Measurements from ENCODE around the gene PRR14.

PRR14 gene

DNA sequence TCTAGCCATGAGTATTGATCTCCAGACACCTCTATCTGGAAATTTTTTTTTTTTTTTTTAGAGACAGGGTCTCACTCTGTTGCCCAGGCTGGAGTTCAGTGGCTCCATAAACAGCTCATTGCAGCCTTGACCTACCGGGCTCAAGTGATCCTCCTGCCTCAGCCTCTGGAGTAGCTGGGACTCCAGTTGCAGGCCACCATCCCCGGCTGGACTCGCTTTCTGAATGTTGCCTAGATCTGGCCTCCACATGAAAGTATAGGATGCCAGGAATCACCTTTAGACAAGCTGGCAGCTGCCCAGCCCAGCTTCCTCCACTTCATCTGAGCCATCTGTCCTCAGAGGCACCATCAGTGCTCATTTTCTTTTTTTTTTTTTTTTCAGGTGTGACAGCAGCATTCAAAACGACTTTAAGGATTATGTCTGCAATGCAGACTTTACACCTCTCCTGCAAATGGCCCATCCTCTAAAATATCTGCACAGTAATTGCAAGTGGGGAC lies 6.4 kb upstream of the PRR14 start:
- Histone ChIP-seq H3K23ac (ENCODE audit: low read length in 2 of 2) (peak overlapping the region in 1 of 2 experiments; percentile 73), H3K4me3 (ENCODE audit: insufficient read depth in 1 of 2, low read depth in 1 of 2, low read length in 2 of 2) (no peak overlapping the region), H3K4me1 (ENCODE audit: control insufficient read depth, insufficient read depth, low read depth, low read length) (peaks cover 1% of the 10 kb centered on the region), H3K36me3 (ENCODE audit: control insufficient read depth in 1 of 2, insufficient read depth in 2 of 2, low read depth in 1 of 2, low read length in 2 of 2) (no peaks in the 10 kb centered on the region), H3K27ac (ENCODE audit: low read length, poor library complexity, severe bottlenecking) (no peak overlapping the region), H3K18ac (ENCODE audit: low read depth in 1 of 2, low read length in 2 of 2) (no peak overlapping the region), H3K14ac (ENCODE audit: low read length in 2 of 2) (no peak overlapping the region), H3K9ac (ENCODE audit: low read length) (no peak overlapping the region), H2AK5ac (ENCODE audit: low read length, severe bottlenecking) (no peak overlapping the region), H2BK15ac (ENCODE audit: low read depth, poor library complexity, severe bottlenecking) (no peak overlapping the region), H4K8ac (ENCODE audit: low read length) (no peak overlapping the region), H3K9me3 (ENCODE audit: control insufficient read depth, low read length) (no peaks in the 10 kb centered on the region), H3K27me3 (ENCODE audit: control insufficient read depth in 1 of 2, insufficient read depth in 1 of 2, low read length in 2 of 2) (no peaks in the 10 kb centered on the region), H2BK120ac (ENCODE audit: low read depth, low read length) (no peak overlapping the region), H2BK5ac (ENCODE audit: low read depth, low read length, poor library complexity, severe bottlenecking) (no peak overlapping the region), H3K4ac (ENCODE audit: low read depth in 1 of 2, low read length in 2 of 2) (no peak overlapping the region), H2BK12ac (ENCODE audit: low read length in 2 of 2) (no peak overlapping the region), H4K91ac (ENCODE audit: low read length) (no peak overlapping the region), H3K79me1 (replicated peaks; ENCODE audit: low read length, poor library complexity, severe bottlenecking) (no peaks in the 10 kb centered on the region), H3K4me2 (ENCODE audit: low read length, poor library complexity, severe bottlenecking) (no peak overlapping the region), H2AFZ (ENCODE audit: low read depth, low read length) (no peak overlapping the region)
- WGBS, result 72% methylated on average over 4 of the region's 4 CpGs
- DNase-seq, result no peak

DNA sequence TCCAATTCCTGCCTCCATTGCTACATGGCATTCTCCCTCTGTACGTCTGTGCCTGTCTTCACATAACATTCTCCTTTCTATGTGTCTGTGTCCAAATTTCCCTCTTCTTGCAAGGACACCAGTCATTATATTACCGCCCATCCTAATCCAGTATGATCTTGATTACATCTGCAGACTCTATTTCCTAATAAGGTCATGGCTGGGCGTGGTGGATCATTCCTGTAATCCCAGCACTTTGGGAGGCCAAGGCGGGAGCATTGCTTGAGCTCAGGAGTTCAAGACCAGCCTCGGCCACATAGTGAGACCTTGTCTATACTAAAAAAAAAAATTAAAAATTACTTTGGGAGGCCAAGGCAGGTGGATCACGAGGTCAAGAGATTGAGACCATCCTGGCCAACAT lies 5.0 kb upstream of the PRR14 start:
- Histone ChIP-seq H3K9me3 (ENCODE audit: control insufficient read depth, low read length) (no peaks in the 10 kb centered on the region), H4K8ac (ENCODE audit: low read length) (no peak overlapping the region), H3K14ac (ENCODE audit: low read length in 2 of 2) (no peak overlapping the region), H2BK120ac (ENCODE audit: low read depth, low read length) (no peak overlapping the region), H3K36me3 (ENCODE audit: control insufficient read depth in 1 of 2, insufficient read depth in 2 of 2, low read depth in 1 of 2, low read length in 2 of 2) (no peaks in the 10 kb centered on the region), H3K9ac (ENCODE audit: low read length) (no peak overlapping the region), H3K27ac (ENCODE audit: low read length, poor library complexity, severe bottlenecking) (no peak overlapping the region), H2AFZ (ENCODE audit: low read depth, low read length) (no peak overlapping the region), H3K18ac (ENCODE audit: low read depth in 1 of 2, low read length in 2 of 2) (no peak overlapping the region), H2BK12ac (ENCODE audit: low read length in 2 of 2) (no peak overlapping the region), H3K4me3 (ENCODE audit: insufficient read depth in 1 of 2, low read depth in 1 of 2, low read length in 2 of 2) (no peak overlapping the region), H3K4ac (ENCODE audit: low read depth in 1 of 2, low read length in 2 of 2) (no peak overlapping the region), H3K4me1 (ENCODE audit: control insufficient read depth, insufficient read depth, low read depth, low read length) (peaks cover 7% of the 10 kb centered on the region), H3K27me3 (ENCODE audit: control insufficient read depth in 1 of 2, insufficient read depth in 1 of 2, low read length in 2 of 2) (no peaks in the 10 kb centered on the region), H3K79me1 (replicated peaks; ENCODE audit: low read length, poor library complexity, severe bottlenecking) (no peaks in the 10 kb centered on the region), H4K91ac (ENCODE audit: low read length) (no peak overlapping the region), H2AK5ac (ENCODE audit: low read length, severe bottlenecking) (no peak overlapping the region), H3K4me2 (ENCODE audit: low read length, poor library complexity, severe bottlenecking) (no peak overlapping the region), H2BK15ac (ENCODE audit: low read depth, poor library complexity, severe bottlenecking) (no peak overlapping the region), H3K23ac (ENCODE audit: low read length in 2 of 2) (no peak overlapping the region), H2BK5ac (ENCODE audit: low read depth, low read length, poor library complexity, severe bottlenecking) (no peak overlapping the region)
- DNase-seq, result no peak
- WGBS, result 73% methylated on average over 6 of the region's 6 CpGs

- Histone ChIP-seq H2AK5ac (ENCODE audit: low read length, severe bottlenecking) (no peak overlapping the region), H3K4me3 (ENCODE audit: insufficient read depth in 1 of 2, low read depth in 1 of 2, low read length in 2 of 2) (no peak overlapping the region), H3K9ac (ENCODE audit: low read length) (no peak overlapping the region), H4K91ac (ENCODE audit: low read length) (no peak overlapping the region), H3K27me3 (ENCODE audit: control insufficient read depth in 1 of 2, insufficient read depth in 1 of 2, low read length in 2 of 2) (no peaks in the 10 kb centered on the region), H2BK5ac (ENCODE audit: low read depth, low read length, poor library complexity, severe bottlenecking) (no peak overlapping the region), H3K4ac (ENCODE audit: low read depth in 1 of 2, low read length in 2 of 2) (no peak overlapping the region), H4K8ac (ENCODE audit: low read length) (no peak overlapping the region), H3K14ac (ENCODE audit: low read length in 2 of 2) (no peak overlapping the region), H3K4me2 (ENCODE audit: low read length, poor library complexity, severe bottlenecking) (no peak overlapping the region), H2BK120ac (ENCODE audit: low read depth, low read length) (no peak overlapping the region), H3K79me1 (replicated peaks; ENCODE audit: low read length, poor library complexity, severe bottlenecking) (peaks cover 4% of the 10 kb centered on the region), H2BK12ac (ENCODE audit: low read length in 2 of 2) (no peak overlapping the region), H3K27ac (ENCODE audit: low read length, poor library complexity, severe bottlenecking) (no peak overlapping the region), H3K18ac (ENCODE audit: low read depth in 1 of 2, low read length in 2 of 2) (no peak overlapping the region), H3K4me1 (ENCODE audit: control insufficient read depth, insufficient read depth, low read depth, low read length) (peaks cover 10% of the 10 kb centered on the region), H3K9me3 (ENCODE audit: control insufficient read depth, low read length) (no peaks in the 10 kb centered on the region), H2BK15ac (ENCODE audit: low read depth, poor library complexity, severe bottlenecking) (no peak overlapping the region), H3K23ac (ENCODE audit: low read length in 2 of 2) (no peak overlapping the region), H3K36me3 (ENCODE audit: control insufficient read depth in 1 of 2, insufficient read depth in 2 of 2, low read depth in 1 of 2, low read length in 2 of 2) (no peaks in the 10 kb centered on the region), H2AFZ (ENCODE audit: low read depth, low read length) (no peak overlapping the region)
- WGBS, result 91% methylated on average over 1 of the region's 1 CpG
- DNase-seq, result no peak
Observed at GRCh38 chr16:30647274-30647571, 3.5 kb upstream of the PRR14 start.

DNA sequence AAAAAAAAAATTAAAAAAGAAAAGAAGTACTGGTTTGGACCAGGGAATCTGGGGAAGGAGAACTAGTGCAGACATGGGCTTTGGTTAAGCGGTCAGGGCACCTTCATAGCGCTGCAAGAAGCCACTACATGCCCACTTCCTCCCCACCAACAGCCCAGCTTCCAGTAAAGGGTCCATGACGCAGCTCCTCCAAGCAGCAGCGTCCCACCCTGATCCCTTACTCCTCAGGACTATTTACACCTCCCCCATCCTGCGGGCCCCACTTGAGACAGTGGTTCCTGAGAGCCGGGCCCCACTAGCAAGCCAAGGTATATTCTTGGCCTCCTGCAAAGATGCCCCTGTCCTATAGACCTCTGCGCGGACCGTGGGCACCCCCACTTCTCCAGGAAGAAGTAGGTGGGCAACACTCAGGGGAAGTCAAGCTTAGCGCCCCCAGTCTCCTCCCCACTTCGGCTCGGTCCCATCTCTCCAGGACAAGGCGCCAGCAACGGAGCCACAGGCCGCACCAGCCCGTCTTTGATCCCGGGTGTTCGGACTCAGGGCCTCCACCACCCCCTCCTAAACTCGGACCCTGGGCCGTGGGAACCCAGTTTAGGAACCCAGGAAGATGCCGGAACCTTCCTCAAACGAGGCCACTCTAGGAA lies 913 bp upstream of the PRR14 start:
- Histone ChIP-seq H3K4me3 (ENCODE audit: insufficient read depth in 1 of 2, low read depth in 1 of 2, low read length in 2 of 2) (peak overlapping the region in 1 of 2 experiments; percentile 97), H3K4me2 (ENCODE audit: low read length, poor library complexity, severe bottlenecking) (no peak overlapping the region), H2BK120ac (ENCODE audit: low read depth, low read length) (peak overlapping the region; percentile 7), H3K27me3 (ENCODE audit: control insufficient read depth in 1 of 2, insufficient read depth in 1 of 2, low read length in 2 of 2) (no peaks in the 10 kb centered on the region), H2BK12ac (ENCODE audit: low read length in 2 of 2) (peak overlapping the region; percentile 15 to 24), H3K9ac (ENCODE audit: low read length) (peak overlapping the region; percentile 96), H2AK5ac (ENCODE audit: low read length, severe bottlenecking) (peak overlapping the region; percentile 67), H2BK15ac (ENCODE audit: low read depth, poor library complexity, severe bottlenecking) (peak overlapping the region; percentile 57), H3K23ac (ENCODE audit: low read length in 2 of 2) (no peak overlapping the region), H2BK5ac (ENCODE audit: low read depth, low read length, poor library complexity, severe bottlenecking) (no peak overlapping the region), H4K91ac (ENCODE audit: low read length) (peak overlapping the region; percentile 30), H3K36me3 (ENCODE audit: control insufficient read depth in 1 of 2, insufficient read depth in 2 of 2, low read depth in 1 of 2, low read length in 2 of 2) (peaks cover 22% of the 10 kb centered on the region in 2 experiments), H4K8ac (ENCODE audit: low read length) (peak overlapping the region; percentile 100), H2AFZ (ENCODE audit: low read depth, low read length) (peak overlapping the region; percentile 72), H3K18ac (ENCODE audit: low read depth in 1 of 2, low read length in 2 of 2) (peak overlapping the region; percentile 26 to 46), H3K4ac (ENCODE audit: low read depth in 1 of 2, low read length in 2 of 2) (peak overlapping the region; percentile 85 to 95), H3K4me1 (ENCODE audit: control insufficient read depth, insufficient read depth, low read depth, low read length) (peaks cover 11% of the 10 kb centered on the region), H3K9me3 (ENCODE audit: control insufficient read depth, low read length) (no peaks in the 10 kb centered on the region), H3K27ac (ENCODE audit: low read length, poor library complexity, severe bottlenecking) (peak overlapping the region; percentile 24), H3K14ac (ENCODE audit: low read length in 2 of 2) (no peak overlapping the region), H3K79me1 (replicated peaks; ENCODE audit: low read length, poor library complexity, severe bottlenecking) (peaks cover 22% of the 10 kb centered on the region)
- no peak for DNase-seq
- 88% methylated on average over 22 of the region's 22 CpGs for WGBS
